ENCODE results near the gene DSCAML1. TPM values are rescaled to one million over a fixed set of nuclear protein-coding genes. Genes with fewer than 3 reads are reported as not detected.

DSCAML1 gene
- total RNA-seq, 2 donors from 2014 or later, result 0.21 to 0.41 TPM

DNA sequence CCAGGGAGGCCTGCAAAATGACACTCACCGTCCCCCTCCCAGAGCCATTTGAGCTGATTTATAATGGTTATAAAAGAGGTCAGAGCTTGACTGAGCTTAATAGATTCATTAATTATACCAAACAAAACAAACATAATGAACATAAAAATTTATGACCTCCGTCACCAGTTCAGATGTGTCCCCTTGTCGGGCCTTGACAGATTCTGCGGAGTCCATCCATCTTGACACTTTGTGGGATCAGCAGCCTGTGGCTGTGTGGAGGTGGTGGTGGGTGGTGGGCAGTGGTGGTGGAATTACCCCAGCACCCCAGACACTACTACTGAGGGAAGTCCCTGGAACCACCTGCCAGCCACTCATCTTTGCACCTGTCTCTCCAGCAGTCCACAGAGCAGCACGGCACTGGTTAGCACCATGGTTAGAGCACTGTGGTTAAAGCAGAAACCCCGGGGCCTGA lies 83.5 kb downstream of the DSCAML1 start:
- DNase-seq (ENCODE audit: low spot score) (no peak), ATAC-seq (ENCODE audit: insufficient number of reproducible peaks, low FRiP score, low read depth) (no peak)
- no peak overlapping the region for H3K27ac ChIP-seq
- H3K27me3 ChIP-seq (replicated peaks; ENCODE audit: insufficient read depth), result no peaks in the 10 kb centered on the region
- H3K36me3 ChIP-seq, result no peaks in the 10 kb centered on the region
- TF ChIP-seq, protein P1, sequence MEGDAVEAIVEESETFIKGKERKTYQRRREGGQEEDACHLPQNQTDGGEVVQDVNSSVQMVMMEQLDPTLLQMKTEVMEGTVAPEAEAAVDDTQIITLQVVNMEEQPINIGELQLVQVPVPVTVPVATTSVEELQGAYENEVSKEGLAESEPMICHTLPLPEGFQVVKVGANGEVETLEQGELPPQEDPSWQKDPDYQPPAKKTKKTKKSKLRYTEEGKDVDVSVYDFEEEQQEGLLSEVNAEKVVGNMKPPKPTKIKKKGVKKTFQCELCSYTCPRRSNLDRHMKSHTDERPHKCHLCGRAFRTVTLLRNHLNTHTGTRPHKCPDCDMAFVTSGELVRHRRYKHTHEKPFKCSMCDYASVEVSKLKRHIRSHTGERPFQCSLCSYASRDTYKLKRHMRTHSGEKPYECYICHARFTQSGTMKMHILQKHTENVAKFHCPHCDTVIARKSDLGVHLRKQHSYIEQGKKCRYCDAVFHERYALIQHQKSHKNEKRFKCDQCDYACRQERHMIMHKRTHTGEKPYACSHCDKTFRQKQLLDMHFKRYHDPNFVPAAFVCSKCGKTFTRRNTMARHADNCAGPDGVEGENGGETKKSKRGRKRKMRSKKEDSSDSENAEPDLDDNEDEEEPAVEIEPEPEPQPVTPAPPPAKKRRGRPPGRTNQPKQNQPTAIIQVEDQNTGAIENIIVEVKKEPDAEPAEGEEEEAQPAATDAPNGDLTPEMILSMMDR (IDR thresholded peaks at IDR 0.05), result no peak
- H3K4me1 ChIP-seq (ENCODE audit: control insufficient read depth in 1 of 2, low read depth in 2 of 2), result no peaks in the 10 kb centered on the region
- H3K9me3 ChIP-seq, result no peaks in the 10 kb centered on the region
- H3K4me3 ChIP-seq, result no peak overlapping the region

DNA sequence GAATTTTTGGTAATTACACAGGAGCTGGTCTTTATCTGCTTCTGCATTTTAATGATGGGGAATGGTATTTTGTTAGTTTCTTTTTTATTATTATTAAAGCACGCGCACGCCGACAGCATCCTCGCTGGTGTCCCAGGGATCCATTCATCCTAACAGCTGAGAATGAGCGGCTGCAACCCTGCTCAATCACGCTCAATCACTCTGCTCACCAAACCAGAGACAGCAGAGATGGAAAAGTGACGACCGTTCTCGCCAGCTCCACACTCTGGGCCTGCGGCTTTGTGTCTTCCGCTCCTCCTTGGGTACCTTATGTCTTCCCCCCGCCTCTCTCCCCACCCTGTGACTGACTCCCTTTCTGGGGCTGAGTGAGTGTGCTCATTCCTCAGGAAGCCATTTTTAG lies 84.5 kb downstream of the DSCAML1 start:
- Histone ChIP-seq H3K9me3 (no peaks in the 10 kb centered on the region), H3K27ac (no peak overlapping the region), H3K27me3 (replicated peaks; ENCODE audit: insufficient read depth) (no peaks in the 10 kb centered on the region), H3K36me3 (no peaks in the 10 kb centered on the region), H3K4me3 (no peak overlapping the region), H3K4me1 (ENCODE audit: control insufficient read depth in 1 of 2, low read depth in 2 of 2) (no peaks in the 10 kb centered on the region)
- TF ChIP-seq, protein P1 (IDR thresholded peaks at IDR 0.05), result no peak
- DNase-seq (ENCODE audit: low spot score) (no peak), ATAC-seq (ENCODE audit: insufficient number of reproducible peaks, low FRiP score, low read depth) (no peak)

GRCh38 chr11:117711331-117711730 lies 85.7 kb downstream of the DSCAML1 start:
- no peaks in the 10 kb centered on the region for H3K4me1 ChIP-seq (ENCODE audit: control insufficient read depth in 1 of 2, low read depth in 2 of 2)
- no peak overlapping the region for H3K4me3 ChIP-seq
- no peak overlapping the region for H3K27ac ChIP-seq
- no peak for DNase-seq (ENCODE audit: low spot score)
- H3K36me3 ChIP-seq, result no peaks in the 10 kb centered on the region
- H3K27me3 ChIP-seq (replicated peaks; ENCODE audit: insufficient read depth), result no peaks in the 10 kb centered on the region
- ATAC-seq (ENCODE audit: insufficient number of reproducible peaks, low FRiP score, low read depth), result no peak
- TF ChIP-seq, protein P1 (IDR thresholded peaks at IDR 0.05), result no peak
- no peaks in the 10 kb centered on the region for H3K9me3 ChIP-seq

DNA sequence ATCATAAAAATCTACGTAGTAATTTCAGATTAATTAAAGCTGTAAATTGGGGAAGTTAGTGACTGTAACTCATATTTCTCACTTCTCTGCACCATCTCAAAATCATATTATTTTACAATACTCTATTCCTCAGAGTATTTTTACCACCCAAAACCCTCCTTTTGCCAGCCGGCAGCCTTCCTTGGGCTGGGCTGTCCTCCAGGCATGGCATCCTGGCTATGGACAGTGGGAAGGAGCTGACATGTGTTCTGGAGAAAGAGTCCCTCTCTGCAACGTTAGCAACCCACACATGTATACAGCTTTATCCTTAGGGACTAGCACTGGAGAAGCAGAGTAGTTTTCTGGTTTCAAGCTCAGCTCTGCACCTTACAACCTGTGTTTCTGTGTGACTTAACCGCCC lies 86.8 kb downstream of the DSCAML1 start:
- TF ChIP-seq, protein P1 (IDR thresholded peaks at IDR 0.05), result no peak
- no peak for ATAC-seq (ENCODE audit: insufficient number of reproducible peaks, low FRiP score, low read depth)

GRCh38 chr11:117706322-117706814 lies 90.6 kb downstream of the DSCAML1 start:
- TF ChIP-seq, protein P1 (IDR thresholded peaks at IDR 0.05), result no peak
- H3K4me1 ChIP-seq (ENCODE audit: control insufficient read depth in 1 of 2, low read depth in 2 of 2), result no peaks in the 10 kb centered on the region

More for the DNA sequence above, 86.8 kb downstream of the DSCAML1 start:
- DNase-seq (ENCODE audit: low spot score), result no peak
- no peaks in the 10 kb centered on the region for H3K4me1 ChIP-seq (ENCODE audit: control insufficient read depth in 1 of 2, low read depth in 2 of 2)
- H3K4me3 ChIP-seq, result no peak overlapping the region
- no peaks in the 10 kb centered on the region for H3K27me3 ChIP-seq (replicated peaks; ENCODE audit: insufficient read depth)
- H3K36me3 ChIP-seq, result no peaks in the 10 kb centered on the region
- no peaks in the 10 kb centered on the region for H3K9me3 ChIP-seq
- H3K27ac ChIP-seq, result no peak overlapping the region

More at GRCh38 chr11:117706322-117706814, 90.6 kb downstream of the DSCAML1 start:
- Histone ChIP-seq H3K27me3 (replicated peaks; ENCODE audit: insufficient read depth) (no peaks in the 10 kb centered on the region), H3K9me3 (no peaks in the 10 kb centered on the region), H3K36me3 (no peaks in the 10 kb centered on the region), H3K4me3 (no peak overlapping the region), H3K27ac (no peak overlapping the region)
- no peak for ATAC-seq (ENCODE audit: insufficient number of reproducible peaks, low FRiP score, low read depth)
- DNase-seq (ENCODE audit: low spot score), result no peak

All from thoracic aorta (tissue), 2 donors.